ENCODE results near the gene KRTAP1-4.

Gene KRTAP1-4

GRCh38 chr17:41067281-41067680 is 37.3 kb upstream of the KRTAP1-4 start (continued):
- TF ChIP-seq, protein P1, sequence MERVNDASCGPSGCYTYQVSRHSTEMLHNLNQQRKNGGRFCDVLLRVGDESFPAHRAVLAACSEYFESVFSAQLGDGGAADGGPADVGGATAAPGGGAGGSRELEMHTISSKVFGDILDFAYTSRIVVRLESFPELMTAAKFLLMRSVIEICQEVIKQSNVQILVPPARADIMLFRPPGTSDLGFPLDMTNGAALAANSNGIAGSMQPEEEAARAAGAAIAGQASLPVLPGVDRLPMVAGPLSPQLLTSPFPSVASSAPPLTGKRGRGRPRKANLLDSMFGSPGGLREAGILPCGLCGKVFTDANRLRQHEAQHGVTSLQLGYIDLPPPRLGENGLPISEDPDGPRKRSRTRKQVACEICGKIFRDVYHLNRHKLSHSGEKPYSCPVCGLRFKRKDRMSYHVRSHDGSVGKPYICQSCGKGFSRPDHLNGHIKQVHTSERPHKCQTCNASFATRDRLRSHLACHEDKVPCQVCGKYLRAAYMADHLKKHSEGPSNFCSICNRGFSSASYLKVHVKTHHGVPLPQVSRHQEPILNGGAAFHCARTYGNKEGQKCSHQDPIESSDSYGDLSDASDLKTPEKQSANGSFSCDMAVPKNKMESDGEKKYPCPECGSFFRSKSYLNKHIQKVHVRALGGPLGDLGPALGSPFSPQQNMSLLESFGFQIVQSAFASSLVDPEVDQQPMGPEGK (tag by site-specific recombination; IDR thresholded peaks at IDR 0.05), result no peak
- TF ChIP-seq ZNF266 (tag by site-specific recombination; IDR thresholded peaks at IDR 0.05; ENCODE audit: low read depth), result no peak
- no peak for TF ChIP-seq PRDM2 (tag by site-specific recombination; IDR thresholded peaks at IDR 0.05; ENCODE audit: borderline replicate concordance)
- TF ChIP-seq, protein P2, sequence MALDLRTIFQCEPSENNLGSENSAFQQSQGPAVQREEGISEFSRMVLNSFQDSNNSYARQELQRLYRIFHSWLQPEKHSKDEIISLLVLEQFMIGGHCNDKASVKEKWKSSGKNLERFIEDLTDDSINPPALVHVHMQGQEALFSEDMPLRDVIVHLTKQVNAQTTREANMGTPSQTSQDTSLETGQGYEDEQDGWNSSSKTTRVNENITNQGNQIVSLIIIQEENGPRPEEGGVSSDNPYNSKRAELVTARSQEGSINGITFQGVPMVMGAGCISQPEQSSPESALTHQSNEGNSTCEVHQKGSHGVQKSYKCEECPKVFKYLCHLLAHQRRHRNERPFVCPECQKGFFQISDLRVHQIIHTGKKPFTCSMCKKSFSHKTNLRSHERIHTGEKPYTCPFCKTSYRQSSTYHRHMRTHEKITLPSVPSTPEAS (tag by site-specific recombination; IDR thresholded peaks at IDR 0.05), result no peak
- TF ChIP-seq, protein P3, sequence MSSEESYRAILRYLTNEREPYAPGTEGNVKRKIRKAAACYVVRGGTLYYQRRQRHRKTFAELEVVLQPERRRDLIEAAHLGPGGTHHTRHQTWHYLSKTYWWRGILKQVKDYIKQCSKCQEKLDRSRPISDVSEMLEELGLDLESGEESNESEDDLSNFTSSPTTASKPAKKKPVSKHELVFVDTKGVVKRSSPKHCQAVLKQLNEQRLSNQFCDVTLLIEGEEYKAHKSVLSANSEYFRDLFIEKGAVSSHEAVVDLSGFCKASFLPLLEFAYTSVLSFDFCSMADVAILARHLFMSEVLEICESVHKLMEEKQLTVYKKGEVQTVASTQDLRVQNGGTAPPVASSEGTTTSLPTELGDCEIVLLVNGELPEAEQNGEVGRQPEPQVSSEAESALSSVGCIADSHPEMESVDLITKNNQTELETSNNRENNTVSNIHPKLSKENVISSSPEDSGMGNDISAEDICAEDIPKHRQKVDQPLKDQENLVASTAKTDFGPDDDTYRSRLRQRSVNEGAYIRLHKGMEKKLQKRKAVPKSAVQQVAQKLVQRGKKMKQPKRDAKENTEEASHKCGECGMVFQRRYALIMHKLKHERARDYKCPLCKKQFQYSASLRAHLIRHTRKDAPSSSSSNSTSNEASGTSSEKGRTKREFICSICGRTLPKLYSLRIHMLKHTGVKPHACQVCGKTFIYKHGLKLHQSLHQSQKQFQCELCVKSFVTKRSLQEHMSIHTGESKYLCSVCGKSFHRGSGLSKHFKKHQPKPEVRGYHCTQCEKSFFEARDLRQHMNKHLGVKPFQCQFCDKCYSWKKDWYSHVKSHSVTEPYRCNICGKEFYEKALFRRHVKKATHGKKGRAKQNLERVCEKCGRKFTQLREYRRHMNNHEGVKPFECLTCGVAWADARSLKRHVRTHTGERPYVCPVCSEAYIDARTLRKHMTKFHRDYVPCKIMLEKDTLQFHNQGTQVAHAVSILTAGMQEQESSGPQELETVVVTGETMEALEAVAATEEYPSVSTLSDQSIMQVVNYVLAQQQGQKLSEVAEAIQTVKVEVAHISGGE (tag by site-specific recombination; conservative IDR thresholded peaks at IDR 0.05; ENCODE audit: low read depth), result no peak

DNA sequence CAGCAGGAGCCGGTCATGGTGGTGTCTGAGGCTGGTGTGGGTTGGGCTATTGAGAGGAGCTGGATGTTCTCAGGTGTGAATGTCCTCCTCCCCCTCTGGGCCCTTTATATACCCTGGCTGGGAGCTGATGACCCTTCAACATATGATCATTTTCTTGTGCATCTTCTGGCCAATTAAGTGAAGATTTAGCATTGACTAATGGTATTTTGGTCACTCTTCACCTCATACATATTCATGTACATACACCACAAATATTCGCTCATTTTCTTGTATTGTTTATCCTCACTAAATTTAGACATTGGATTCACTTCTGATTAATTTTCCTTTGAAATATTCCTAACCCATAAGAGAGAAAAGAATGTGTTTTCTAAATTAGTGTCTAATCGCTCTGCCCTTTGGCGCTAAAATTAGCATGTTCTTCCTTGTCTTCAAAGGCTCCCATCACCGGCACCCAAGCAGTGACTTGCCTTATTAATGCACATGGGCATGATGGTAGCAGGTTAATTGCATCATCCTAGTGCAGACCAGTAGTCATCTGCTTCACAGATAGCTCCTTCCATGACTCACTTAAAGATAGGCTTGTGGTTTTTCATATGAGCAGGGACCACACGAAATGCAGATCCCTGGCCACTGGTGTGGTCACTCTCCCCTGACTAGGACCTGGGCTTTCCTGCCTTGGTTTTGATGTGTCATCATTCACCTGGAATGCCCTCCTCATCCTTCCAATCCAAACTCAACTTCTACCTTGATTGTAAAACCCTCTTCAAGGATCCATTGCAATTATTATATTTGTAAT is 36.0 kb upstream of the KRTAP1-4 start, which contains the start of gene KRTAP2-4:
KRTAP2-4 (minus strand) TSS at position 51 of the 796 bp plus-strand sequence; CDS start at position 17, 34 bp downstream.
- ChIA-PET CTCF (no interaction called here), POLR2A (no interaction called here)
- Histone ChIP-seq H3K36me3 (ENCODE audit: control insufficient read depth in 2 of 2, insufficient read depth in 1 of 2, low read length in 2 of 2) (no peaks in the 10 kb centered on the region), H3K4me1 (ENCODE audit: control insufficient read depth, insufficient read depth, low read length) (no peaks in the 10 kb centered on the region), H3K4me3 (ENCODE audit: low read depth, low read length) (no peak within 1 kb of the TSS), H3K9me3 (ENCODE audit: control insufficient read depth, insufficient read depth, low read depth, low read length) (no peaks in the 10 kb centered on the region), H3K27ac (ENCODE audit: extremely low read depth, low read depth, low read length) (no peak within 1 kb of the TSS)
- TF ChIP-seq ZNF488 (tag by site-specific recombination; IDR thresholded peaks at IDR 0.05), result no peak
- no peak for TF ChIP-seq ZXDB (tag by site-specific recombination; IDR thresholded peaks at IDR 0.05)
- TF ChIP-seq ZNF747 (tag by site-specific recombination; IDR thresholded peaks at IDR 0.05), result no peak
- TF ChIP-seq ZFP37 (tag by site-specific recombination; IDR thresholded peaks at IDR 0.05), result no peak
- TF ChIP-seq ZFP3 (tag by site-specific recombination; IDR thresholded peaks at IDR 0.05; ENCODE audit: low read depth), result no peak
- TF ChIP-seq ZNF544 (tag by site-specific recombination; IDR thresholded peaks at IDR 0.05), result no peak
- no peak for TF ChIP-seq ZNF660 (tag by site-specific recombination; IDR thresholded peaks at IDR 0.05)
- no peak for TF ChIP-seq BCL11A (tag by site-specific recombination; IDR thresholded peaks at IDR 0.05; ENCODE audit: low read depth)
- no peak for TF ChIP-seq ZNF202 (tag by site-specific recombination; IDR thresholded peaks at IDR 0.05; ENCODE audit: borderline replicate concordance)
- no peak for TF ChIP-seq TRIM28 (IDR thresholded peaks at IDR 0.05; ENCODE audit: borderline replicate concordance, low read length)
- no peak for TF ChIP-seq ZNF133 (tag by site-specific recombination; IDR thresholded peaks at IDR 0.05)
- TF ChIP-seq ZNF654 (tag by site-specific recombination; IDR thresholded peaks at IDR 0.05; ENCODE audit: low read depth), result no peak
- no peak for TF ChIP-seq ZNF211 (tag by site-specific recombination; IDR thresholded peaks at IDR 0.05; ENCODE audit: low read depth)
- TF ChIP-seq, protein P4, sequence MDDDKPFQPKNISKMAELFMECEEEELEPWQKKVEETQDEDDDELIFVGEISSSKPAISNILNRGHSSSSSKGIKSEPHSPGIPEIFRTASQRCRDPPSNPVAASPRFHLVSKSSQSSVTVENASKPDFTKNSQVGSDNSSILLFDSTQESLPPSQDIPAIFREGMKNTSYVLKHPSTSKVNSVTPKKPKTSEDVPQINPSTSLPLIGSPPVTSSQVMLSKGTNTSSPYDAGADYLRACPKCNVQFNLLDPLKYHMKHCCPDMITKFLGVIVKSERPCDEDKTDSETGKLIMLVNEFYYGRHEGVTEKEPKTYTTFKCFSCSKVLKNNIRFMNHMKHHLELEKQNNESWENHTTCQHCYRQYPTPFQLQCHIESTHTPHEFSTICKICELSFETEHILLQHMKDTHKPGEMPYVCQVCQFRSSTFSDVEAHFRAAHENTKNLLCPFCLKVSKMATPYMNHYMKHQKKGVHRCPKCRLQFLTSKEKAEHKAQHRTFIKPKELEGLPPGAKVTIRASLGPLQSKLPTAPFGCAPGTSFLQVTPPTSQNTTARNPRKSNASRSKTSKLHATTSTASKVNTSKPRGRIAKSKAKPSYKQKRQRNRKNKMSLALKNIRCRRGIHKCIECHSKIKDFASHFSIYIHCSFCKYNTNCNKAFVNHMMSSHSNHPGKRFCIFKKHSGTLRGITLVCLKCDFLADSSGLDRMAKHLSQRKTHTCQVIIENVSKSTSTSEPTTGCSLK (tag by site-specific recombination; IDR thresholded peaks at IDR 0.05), result no peak

All from HEK293 (cell line).